HCT116 (cell line): ENCODE measurements around the gene SARS2.

Experiments used
- CEBPB ChIP-seq: IDR thresholded peaks from 2 replicates; pipeline ENCODE4 v1.6.1; 2012; ENCODE audit warnings: low read depth
- CTCF ChIP-seq, 3 experiments: fragments of 200-600 bp in 1 of 3; sonication (generic) in 1 of 3; IDR thresholded peaks in 2 of 3; conservative IDR thresholded peaks in 1 of 3; 2 replicates each; pipeline ENCODE4 v1.5.1; 2012 to 2017; ENCODE audit warnings: low read depth in 2 of 3, low read length in 2 of 3, antibody characterized with exemption in 1 of 3, borderline replicate concordance in 1 of 3, control low read depth in 1 of 3, mild to moderate bottlenecking in 1 of 3, mixed read lengths in 1 of 3, mixed run types in 1 of 3, moderate library complexity in 1 of 3; ENCODE audit not compliant: insufficient read depth in 1 of 3
- EZH2phosphoT487 ChIP-seq: fragments of 200-600 bp; IDR thresholded peaks from 2 replicates; pipeline ENCODE4 v1.6.1; 2018; ENCODE audit warnings: antibody characterized with exemption, borderline replicate concordance
- FOSL1 ChIP-seq: IDR thresholded peaks from 2 replicates; pipeline ENCODE4 v1.6.1; 2012; ENCODE audit warnings: low read depth
- JUND ChIP-seq: IDR thresholded peaks from 2 replicates; pipeline ENCODE4 v1.6.1; 2012
- MAX ChIP-seq: IDR thresholded peaks from 2 replicates; pipeline ENCODE4 v1.6.1; 2012
- POLR2A ChIP-seq: IDR thresholded peaks from 2 replicates; pipeline ENCODE4 v1.7.0; 2011; ENCODE audit warnings: borderline replicate concordance; ENCODE audit not compliant: insufficient read depth, insufficient read length; ENCODE audit errors: extremely low read depth
- RAD21 ChIP-seq: IDR thresholded peaks from 2 replicates; pipeline ENCODE4 v1.6.1; 2012; ENCODE audit warnings: low read depth, mild to moderate bottlenecking
- REST ChIP-seq: IDR thresholded peaks from 2 replicates; pipeline ENCODE4 v1.6.1; 2012; ENCODE audit warnings: low read depth
- SIN3A ChIP-seq: IDR thresholded peaks from 2 replicates; pipeline ENCODE4 v1.6.1; 2012; ENCODE audit warnings: low read depth
- TCF7L2 ChIP-seq: IDR thresholded peaks from 2 replicates; pipeline ENCODE4 v1.7.0; 2011; ENCODE audit warnings: borderline replicate concordance, inconsistent platforms; ENCODE audit not compliant: insufficient read depth, insufficient read length; ENCODE audit errors: extremely low read depth
- YY1 ChIP-seq: IDR thresholded peaks from 2 replicates; pipeline ENCODE4 v1.6.1; 2011; ENCODE audit warnings: low read length, low read depth, moderate library complexity, mild to moderate bottlenecking; ENCODE audit not compliant: insufficient replicate concordance; ENCODE audit errors: extremely low read depth
- ZNF274 ChIP-seq: fragments of 200-500 bp; sonication (Bioruptor generic); IDR thresholded peaks from 2 replicates; pipeline ENCODE4 v1.6.1; 2014; ENCODE audit warnings: mild to moderate bottlenecking, low read depth, low read length, inconsistent platforms

GRCh38 chr19:38904581-38905539 is 25.7 kb downstream of the SARS2 start:
- TF ChIP-seq EZH2phosphoT487 (no peak), CTCF (IDR thresholded peaks at IDR 0.05 in 2 of 3, conservative IDR thresholded peaks at IDR 0.05 in 1 of 3; ENCODE audit: borderline replicate concordance in 1 of 3, insufficient read depth in 1 of 3, low read depth in 2 of 3, low read length in 2 of 3) (no peak), RAD21 (no peak), ZNF274 (no peak), POLR2A (no peak), SIN3A (no peak), YY1 (no peak), CEBPB (no peak), TCF7L2 (no peak), FOSL1 (no peak), REST (no peak), JUND (no peak), MAX (no peak)
